GM04503 (cell line): ENCODE results near the gene BLVRB.
"Not testable (repeated sequence)": the region's sequence is repeated elsewhere in the genome, so short reads cannot be mapped to it uniquely, and the experiment has no call there.

Source experiments
- DNase-seq: peaks from one replicate; pipeline ENCODE4 v3.0.0-alpha.2; 2012; ENCODE audit warnings: low read depth

Gene BLVRB

GRCh38 chr19:40486017-40486416 is 20.5 kb upstream of the BLVRB start:
- DNase-seq, result no peak

- not testable (repeated sequence) for DNase-seq
Observed at GRCh38 chr19:40475878-40476644, 10.5 kb upstream of the BLVRB start.

DNA sequence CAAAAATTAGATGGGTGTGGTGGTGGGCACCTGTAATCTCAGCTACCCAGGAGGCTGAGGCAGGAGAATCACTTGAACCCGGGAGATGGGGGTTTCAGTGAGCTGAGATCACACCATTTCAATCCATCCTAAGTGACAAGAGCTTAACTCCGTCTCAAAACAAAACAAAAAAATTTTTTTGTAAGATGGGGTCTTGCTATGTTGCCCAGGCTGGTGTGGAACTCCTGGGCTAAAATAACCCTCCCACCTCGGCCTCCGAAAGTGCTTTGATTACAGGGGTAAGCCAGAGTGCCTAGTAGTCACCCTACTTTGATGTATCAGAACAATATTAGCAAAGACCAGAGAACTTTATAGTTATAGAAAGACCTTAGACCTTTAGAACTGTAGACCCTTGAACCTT is 9.2 kb upstream of the BLVRB start:
- no peak for DNase-seq

DNA sequence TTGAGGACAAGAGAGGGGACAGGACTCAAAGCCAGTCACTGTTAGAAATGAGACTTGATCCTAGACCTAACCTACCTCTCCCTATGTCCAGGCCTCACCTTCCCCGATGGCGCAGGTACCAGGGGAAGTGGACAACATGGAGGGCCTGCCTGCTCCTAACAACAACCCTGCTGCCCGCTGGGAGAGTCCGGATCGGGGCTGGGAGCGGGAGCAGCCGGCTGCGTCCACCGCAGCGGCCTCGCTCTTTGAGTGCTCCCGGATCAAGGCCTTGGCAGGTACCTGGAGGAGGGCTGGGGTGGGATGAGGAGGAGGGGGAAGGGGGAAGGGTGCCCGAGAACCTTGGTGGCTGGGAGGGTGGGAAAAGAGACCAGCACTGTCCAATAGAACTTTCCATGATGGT is 7.0 kb upstream of the BLVRB start:
- DNase-seq, result no peak

DNA sequence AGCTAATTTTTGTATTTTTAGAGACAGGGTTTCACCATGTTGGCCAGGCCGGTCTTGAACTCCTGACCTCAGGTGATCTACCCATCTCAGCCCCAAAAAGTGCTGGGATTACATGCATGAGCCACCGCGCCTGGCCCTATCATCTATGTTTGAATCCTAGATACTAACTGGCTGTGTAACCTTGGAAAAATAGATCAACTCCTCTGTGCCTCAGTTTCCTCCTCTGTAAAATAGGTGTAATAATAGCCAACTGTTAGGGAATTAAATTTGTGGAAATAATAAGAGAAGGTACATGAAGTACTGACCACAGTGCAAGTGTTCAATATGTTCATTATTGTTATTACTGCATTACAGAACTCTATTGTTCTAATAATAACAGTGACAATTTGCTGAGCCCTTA is 5.6 kb upstream of the BLVRB start:
- no peak for DNase-seq

DNA sequence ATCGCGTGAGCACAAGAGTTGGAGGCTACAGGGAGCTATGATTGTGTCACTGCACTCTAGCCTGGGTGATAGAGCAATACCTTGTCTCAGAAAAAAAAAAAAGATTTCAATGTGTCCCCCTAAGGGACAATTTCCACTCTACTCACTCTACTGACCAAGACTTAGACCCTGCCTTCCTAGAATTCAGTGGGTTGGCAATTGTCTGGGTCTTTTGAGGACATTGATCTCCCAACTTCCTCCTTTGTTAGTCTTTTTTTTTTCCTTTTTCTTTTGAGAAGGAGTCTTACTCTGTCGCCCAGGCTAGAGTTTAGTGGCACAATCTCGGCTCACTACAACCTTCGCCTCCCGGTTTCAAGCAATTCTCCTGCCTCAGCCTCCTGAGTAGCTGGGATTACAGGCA is 3.5 kb upstream of the BLVRB start:
- no peak for DNase-seq

DNA sequence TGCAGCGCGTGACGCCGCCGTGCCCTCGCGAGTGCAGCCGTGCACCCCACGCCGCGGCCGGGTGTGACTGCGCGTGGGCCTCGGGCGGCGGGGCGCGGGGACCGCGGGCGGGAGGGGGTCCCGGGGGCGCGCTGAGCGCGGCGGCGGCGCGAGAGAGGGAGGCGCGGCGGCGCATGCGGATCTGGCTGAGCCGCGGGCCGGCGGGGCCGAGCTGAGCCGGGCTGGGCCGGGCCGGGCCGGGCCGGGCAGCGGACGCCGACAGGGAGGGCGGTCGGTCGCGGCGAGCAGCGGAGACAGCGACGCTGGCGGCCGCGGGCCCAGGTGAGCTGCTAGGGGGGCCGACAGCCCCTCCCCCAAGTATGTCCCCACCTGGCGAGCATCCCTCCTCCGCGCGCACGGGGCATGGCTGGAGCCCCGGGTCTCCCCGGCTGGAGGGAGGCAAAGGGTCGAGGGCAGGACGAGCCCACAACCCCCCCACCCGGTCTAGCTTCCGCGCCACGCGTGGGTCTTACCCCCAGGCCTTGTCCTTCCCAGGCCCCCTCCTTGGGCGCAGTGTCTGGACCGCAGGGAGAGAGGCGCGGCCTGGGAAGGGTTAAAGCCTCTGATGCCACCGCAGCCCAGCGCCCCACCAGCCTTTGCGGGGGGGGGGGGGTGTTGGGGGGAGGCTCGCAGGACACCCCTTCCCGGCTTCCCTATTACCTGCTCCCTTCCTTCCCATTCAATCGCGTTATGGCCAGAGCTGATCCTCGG is 1.6 kb upstream of the BLVRB start, which contains the start of gene SPTBN4:
TSS of gene SPTBN4 (plus strand) at position 17 of the 750 bp plus-strand sequence. CDS start 5,621 bp downstream, outside the sequence.
- no peak for DNase-seq

DNA sequence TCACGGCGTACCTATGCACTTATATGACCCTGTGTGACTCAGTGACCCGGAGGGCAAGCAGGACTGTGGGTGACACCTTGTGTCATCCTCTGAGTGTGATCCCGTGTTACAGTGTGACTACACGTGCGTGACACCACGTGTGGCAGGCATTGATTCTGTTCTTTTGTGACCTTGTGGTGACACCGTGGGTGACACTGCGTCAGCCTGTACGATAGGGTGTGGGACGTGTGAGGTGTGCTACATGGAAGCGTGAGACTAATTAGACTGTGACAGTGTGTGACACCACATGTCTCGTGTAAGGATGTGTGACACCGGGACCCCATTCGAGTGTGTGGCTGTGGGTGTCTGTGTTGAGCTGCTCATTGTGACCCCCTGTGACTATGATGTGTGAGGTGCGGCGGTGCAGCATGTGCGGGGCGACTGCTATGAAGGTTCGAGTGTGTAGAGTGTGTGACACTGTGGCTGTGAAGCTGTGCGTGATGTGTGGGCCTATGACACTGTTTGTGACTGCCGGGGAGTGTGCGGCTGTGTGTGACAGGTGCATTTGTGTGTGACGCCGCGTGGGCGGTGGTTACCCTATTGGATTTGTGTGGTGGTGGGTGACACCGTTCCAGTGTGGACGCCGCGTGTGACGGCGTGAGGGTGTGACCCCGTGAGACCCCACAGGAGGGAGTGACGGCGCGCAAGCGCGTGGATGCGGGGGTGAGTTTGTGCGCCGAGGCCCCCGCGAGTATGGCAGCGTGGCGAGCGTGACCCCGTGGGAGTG is 857 bp upstream of the BLVRB start:
- no peak for DNase-seq

GRCh38 chr19:40465025-40465556 is 454 bp downstream of the BLVRB start:
- peak; percentile 80 for DNase-seq

GRCh38 chr19:40464059-40465024 is 1.2 kb downstream of the BLVRB start:
- peak; percentile 65 for DNase-seq

DNA sequence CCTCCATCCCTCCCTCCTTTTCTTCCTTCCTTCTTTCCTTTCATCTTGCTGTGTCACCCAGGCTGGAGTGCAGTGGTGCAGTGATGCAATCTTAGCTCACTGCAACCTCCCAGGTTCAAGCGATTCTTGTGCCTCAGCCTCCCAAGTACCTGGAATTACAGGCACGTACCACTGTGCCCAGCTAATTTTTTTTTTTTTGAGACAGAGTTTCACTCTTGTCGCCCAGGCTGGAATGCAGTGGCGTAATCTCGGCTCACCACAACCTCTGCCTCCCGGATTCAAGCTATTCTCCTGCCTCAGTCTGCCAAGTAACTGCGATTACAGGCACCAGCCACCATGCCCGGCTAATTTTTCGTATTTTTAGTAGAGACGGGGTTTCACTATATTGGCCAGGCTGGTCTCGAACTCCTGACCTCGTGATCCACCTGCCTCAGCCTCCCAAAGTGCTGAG is 1.9 kb downstream of the BLVRB start:
- not testable (repeated sequence) for DNase-seq

DNA sequence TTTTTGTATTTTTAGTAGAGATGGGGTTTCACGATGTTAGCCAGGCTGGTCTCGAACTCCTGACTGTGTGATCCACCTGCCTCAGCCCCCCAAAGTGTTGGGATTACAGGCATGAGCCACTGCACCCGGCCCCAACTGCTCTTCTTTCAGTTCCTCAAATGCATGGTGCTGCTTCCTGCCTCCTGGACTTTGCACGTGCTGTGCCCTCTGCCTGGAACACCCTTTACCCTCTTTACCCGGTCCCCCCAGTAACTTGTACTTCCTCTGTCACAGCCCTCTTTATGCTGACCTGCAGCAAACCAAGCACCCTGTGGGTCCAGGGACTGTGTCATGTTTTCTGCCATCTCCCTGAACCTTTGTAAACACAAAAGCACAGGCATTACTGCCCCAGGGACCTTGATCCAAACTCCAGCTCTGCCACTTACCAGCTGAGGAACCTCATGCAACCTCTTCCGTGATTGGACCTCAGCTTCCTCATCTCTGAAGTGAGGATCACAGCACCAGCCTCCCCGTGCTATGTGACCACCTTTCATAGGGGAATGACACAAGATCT is 3.8 kb downstream of the BLVRB start:
- no peak for DNase-seq

GRCh38 chr19:40460185-40460584 is 5.4 kb downstream of the BLVRB start:
- DNase-seq, result no peak

DNA sequence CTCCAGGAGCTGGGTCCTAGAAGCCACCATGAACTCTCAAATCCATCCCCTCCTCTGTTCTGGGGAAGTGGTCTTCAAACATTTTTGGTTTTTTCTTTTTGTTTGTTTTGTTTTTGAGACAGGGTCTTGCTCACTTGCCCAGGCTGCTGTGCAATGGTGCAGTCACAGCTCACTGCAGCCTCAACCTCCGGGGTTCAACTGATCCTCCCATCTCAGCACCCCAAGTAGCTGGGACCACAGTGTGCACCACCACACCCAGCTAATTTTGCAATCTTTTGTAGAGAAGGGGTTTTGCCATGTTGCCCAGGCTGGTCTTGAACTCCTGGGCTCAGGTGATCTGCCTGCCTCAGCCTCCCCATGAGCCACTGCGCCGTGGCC is 7.0 kb downstream of the BLVRB start:
- DNase-seq, result no peak

GRCh38 chr19:40457953-40458596 is 7.5 kb downstream of the BLVRB start:
- DNase-seq, result no peak

- no peak for DNase-seq
Observed at GRCh38 chr19:40457048-40457447, 8.5 kb downstream of the BLVRB start.

DNA sequence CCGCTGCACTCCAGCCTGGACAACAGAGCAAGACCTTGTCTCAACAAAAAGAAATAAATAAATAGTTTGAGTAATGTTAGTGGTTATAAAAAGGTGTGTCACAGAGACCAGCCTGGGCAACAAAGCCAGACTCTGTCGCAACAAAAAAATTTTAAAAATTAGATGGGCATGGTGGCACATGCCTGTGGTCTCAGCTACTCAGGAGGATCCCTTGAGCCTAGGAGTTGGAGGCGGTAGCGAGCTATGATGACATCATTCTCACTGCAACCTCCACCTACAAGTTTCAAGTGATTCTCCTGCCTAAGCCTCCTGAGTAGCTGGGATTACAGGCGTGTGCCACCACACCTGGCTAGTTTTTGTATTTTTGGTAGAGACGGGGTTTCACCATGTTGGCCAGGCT is 11.6 kb downstream of the BLVRB start:
- DNase-seq, result not testable (repeated sequence)

DNA sequence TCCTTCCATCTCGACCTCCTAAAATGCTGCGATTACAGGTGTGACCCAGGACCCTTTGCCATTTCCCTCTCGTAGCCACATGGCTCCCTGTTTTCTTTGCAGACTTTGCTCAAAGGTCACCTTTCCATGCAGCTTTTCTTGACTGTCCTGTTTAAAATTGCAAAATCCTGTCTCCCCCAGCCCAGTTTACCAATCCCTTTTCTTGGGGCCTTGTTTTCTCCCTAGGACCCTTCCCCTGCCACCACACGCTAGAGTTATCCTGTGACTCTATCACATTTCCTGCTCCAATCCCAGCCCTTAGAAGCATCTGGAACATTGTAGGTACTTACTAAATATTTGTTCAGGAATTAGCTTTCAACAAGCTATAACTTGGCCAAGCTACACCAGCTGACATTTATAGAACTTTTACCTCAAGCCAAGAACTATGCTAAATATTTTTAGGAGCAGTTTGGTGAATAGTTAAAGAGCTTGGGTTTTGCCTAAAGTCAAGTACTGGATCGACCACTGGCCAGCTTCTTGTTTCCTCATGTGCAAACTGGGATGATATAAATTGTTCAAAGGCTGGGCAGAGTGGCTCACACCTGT is 12.3 kb downstream of the BLVRB start:
- no peak for DNase-seq

- no peak for DNase-seq
Observed at GRCh38 chr19:40452016-40452415, 13.5 kb downstream of the BLVRB start.

DNA sequence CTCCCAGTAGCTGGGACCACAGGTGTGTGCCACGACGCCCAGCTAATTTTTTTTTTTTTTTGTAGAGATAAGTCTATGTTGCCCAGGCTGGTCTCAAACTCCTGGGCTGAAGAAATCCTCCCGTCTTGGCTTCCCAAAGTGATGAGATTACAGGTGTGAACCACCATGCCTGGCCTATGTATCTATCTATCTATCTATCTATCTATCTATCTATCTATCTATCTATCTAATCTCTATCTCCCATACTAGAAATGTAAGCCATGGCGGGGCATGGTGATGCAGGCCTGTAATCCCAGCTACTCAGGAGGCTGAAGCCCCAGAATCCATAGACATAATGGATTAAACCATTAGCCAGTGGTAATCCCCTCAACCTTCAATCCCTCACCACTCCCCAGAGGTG is 14.9 kb downstream of the BLVRB start:
- no peak for DNase-seq
